ENCODE results near the gene ZBTB45. TPM values are rescaled to one million over a fixed set of nuclear protein-coding genes. Genes with fewer than 3 reads are reported as not detected.

ZBTB45 gene
- total and polyA plus RNA-seq, 2 experiments from 2014 or later = 5.4 to 21.6 TPM

DNA sequence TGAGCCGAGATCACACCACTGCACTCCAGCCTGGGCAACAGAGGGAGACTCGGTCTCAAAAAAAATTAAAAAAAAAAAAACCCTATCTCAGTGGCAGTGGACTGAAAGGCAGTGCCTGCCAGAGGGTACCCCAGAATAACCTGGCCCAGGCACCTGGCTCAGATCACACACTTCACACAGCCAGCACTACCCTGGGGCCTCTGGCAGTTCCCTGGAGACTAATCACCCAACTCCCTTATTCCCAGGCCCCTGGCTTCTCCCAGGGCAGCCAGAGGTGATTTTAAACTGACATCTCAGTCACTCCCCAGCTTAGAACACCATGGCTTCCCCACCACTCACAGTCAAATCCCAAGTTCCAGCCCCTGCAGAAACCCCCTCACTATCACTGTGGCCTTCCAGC is 4.4 kb downstream of the ZBTB45 start:
- H3K9me2 ChIP-seq (replicated peaks; ENCODE audit: insufficient read depth) = no peaks in the 10 kb centered on the region
- H3K4me3 ChIP-seq = no peak overlapping the region
- peaks cover 48% of the 10 kb centered on the region for H3K79me2 ChIP-seq
- peaks cover 25% of the 10 kb centered on the region for H3K4me1 ChIP-seq (ENCODE audit: insufficient read depth)
- H4K20me1 ChIP-seq (ENCODE audit: insufficient read depth, poor library complexity, severe bottlenecking) = peaks cover 5% of the 10 kb centered on the region
- no peak overlapping the region for H3K4me2 ChIP-seq
- H3K27ac ChIP-seq = no peak overlapping the region
- H3K9me3 ChIP-seq (ENCODE audit: low read depth) = no peaks in the 10 kb centered on the region
- H3K27me3 ChIP-seq = no peaks in the 10 kb centered on the region
- no peak overlapping the region for H2AFZ ChIP-seq
- 100% methylated on average over 2 of the region's 2 CpGs for WGBS (ENCODE audit: low lambda C conversion rate, missing lambda C conversion rate)
- TF ChIP-seq EZH2 (IDR thresholded peaks at IDR 0.05; ENCODE audit: borderline replicate concordance) = no peak
- TF ChIP-seq, protein P1, sequence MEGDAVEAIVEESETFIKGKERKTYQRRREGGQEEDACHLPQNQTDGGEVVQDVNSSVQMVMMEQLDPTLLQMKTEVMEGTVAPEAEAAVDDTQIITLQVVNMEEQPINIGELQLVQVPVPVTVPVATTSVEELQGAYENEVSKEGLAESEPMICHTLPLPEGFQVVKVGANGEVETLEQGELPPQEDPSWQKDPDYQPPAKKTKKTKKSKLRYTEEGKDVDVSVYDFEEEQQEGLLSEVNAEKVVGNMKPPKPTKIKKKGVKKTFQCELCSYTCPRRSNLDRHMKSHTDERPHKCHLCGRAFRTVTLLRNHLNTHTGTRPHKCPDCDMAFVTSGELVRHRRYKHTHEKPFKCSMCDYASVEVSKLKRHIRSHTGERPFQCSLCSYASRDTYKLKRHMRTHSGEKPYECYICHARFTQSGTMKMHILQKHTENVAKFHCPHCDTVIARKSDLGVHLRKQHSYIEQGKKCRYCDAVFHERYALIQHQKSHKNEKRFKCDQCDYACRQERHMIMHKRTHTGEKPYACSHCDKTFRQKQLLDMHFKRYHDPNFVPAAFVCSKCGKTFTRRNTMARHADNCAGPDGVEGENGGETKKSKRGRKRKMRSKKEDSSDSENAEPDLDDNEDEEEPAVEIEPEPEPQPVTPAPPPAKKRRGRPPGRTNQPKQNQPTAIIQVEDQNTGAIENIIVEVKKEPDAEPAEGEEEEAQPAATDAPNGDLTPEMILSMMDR (IDR thresholded peaks at IDR 0.05; ENCODE audit: poor library complexity) = no peak
- no peak for TF ChIP-seq EZH2phosphoT487 (IDR thresholded peaks at IDR 0.05; ENCODE audit: low read depth, severe bottlenecking, unreplicated experiment)
- H3K36me3 ChIP-seq (replicated peaks; ENCODE audit: insufficient read depth, low read depth) = no peaks in the 10 kb centered on the region
- DNase-seq (ENCODE audit: low spot score) = no peak

- no peaks in the 10 kb centered on the region for H3K27me3 ChIP-seq
- peaks cover 24% of the 10 kb centered on the region for H3K4me1 ChIP-seq (ENCODE audit: insufficient read depth)
- peak overlapping the region; percentile 83 for H3K4me2 ChIP-seq
- H3K9me2 ChIP-seq (replicated peaks; ENCODE audit: insufficient read depth) = no peaks in the 10 kb centered on the region
- peaks cover 5% of the 10 kb centered on the region for H4K20me1 ChIP-seq (ENCODE audit: insufficient read depth, poor library complexity, severe bottlenecking)
- no peaks in the 10 kb centered on the region for H3K9me3 ChIP-seq (ENCODE audit: low read depth)
- H2AFZ ChIP-seq = no peak overlapping the region
- 89% methylated on average over 3 of the region's 3 CpGs for WGBS (ENCODE audit: low lambda C conversion rate, missing lambda C conversion rate)
- TF ChIP-seq EZH2 (IDR thresholded peaks at IDR 0.05; ENCODE audit: borderline replicate concordance) = no peak
- TF ChIP-seq EZH2phosphoT487 (IDR thresholded peaks at IDR 0.05; ENCODE audit: low read depth, severe bottlenecking, unreplicated experiment) = no peak
- TF ChIP-seq, protein P1 (IDR thresholded peaks at IDR 0.05; ENCODE audit: poor library complexity) = no peak
- H3K4me3 ChIP-seq = no peak overlapping the region
- H3K36me3 ChIP-seq (replicated peaks; ENCODE audit: insufficient read depth, low read depth) = no peaks in the 10 kb centered on the region
- H3K79me2 ChIP-seq = peaks cover 48% of the 10 kb centered on the region
- peak overlapping the region; percentile 43 for H3K27ac ChIP-seq
- no peak for DNase-seq (ENCODE audit: low spot score)
Observed at GRCh38 chr19:58514564-58515022, 5.0 kb downstream of the ZBTB45 start.

DNA sequence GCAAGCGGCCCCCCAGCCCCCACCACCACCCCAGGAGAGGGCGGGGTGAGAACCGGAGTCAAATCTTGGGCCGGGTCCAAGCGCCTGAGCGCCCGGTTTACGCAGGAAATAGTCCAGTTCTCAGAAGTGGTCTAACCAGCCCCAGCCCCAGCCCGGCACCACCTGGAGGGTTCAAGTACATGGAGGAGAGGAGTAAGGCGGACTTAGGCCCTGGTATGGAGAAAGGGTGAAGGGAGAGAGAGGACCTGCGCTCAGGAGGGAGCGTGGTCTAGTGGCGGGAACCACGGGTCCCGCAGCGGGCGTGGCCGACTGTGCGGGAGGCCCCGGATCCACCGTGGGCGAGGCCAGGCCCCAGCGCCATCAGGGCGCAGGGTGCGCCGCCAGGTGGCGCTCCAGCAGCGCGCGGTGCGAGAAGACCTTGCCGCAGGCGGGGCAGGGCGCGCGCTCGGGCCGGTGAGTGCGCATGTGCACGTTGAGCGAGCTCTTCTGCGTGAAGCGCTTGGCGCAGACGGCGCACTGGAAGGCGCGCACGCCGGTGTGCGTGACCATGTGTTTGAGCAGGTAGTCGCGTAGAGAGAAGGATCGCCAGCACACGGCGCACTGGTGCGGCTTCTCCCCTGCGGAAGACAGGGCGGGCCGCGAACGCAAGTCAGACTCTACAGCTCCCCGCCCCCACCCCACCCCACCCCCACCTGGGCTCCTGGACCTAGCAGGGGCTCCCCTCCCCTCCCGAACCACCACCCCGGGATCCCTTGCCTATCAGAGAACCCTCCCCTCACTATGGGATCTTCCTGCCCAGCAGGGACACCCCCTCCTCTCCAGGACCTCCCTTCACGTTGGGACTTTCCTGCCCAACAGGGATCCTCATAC is 5.7 kb downstream of the ZBTB45 start:
- H4K20me1 ChIP-seq (ENCODE audit: insufficient read depth, poor library complexity, severe bottlenecking) = peaks cover 5% of the 10 kb centered on the region
- no peaks in the 10 kb centered on the region for H3K9me2 ChIP-seq (replicated peaks; ENCODE audit: insufficient read depth)
- H3K79me2 ChIP-seq = peaks cover 48% of the 10 kb centered on the region
- no peak overlapping the region for H3K4me3 ChIP-seq
- peak overlapping the region; percentile 83 for H3K4me2 ChIP-seq
- no peak overlapping the region for H2AFZ ChIP-seq
- peaks cover 24% of the 10 kb centered on the region for H3K4me1 ChIP-seq (ENCODE audit: insufficient read depth)
- peak; percentile 96 for DNase-seq (ENCODE audit: low spot score)
- no peaks in the 10 kb centered on the region for H3K9me3 ChIP-seq (ENCODE audit: low read depth)
- TF ChIP-seq, protein P1 (IDR thresholded peaks at IDR 0.05; ENCODE audit: poor library complexity) = peak; percentile 87
- TF ChIP-seq EZH2phosphoT487 (IDR thresholded peaks at IDR 0.05; ENCODE audit: low read depth, severe bottlenecking, unreplicated experiment) (no peak), EZH2 (IDR thresholded peaks at IDR 0.05; ENCODE audit: borderline replicate concordance) (no peak)
- H3K27me3 ChIP-seq = no peaks in the 10 kb centered on the region
- peak overlapping the region; percentile 82 for H3K27ac ChIP-seq
- 30% methylated on average over 53 of the region's 66 CpGs for WGBS (ENCODE audit: low lambda C conversion rate, missing lambda C conversion rate)
- no peaks in the 10 kb centered on the region for H3K36me3 ChIP-seq (replicated peaks; ENCODE audit: insufficient read depth, low read depth)

All from hepatocyte (in vitro differentiated cells).